HepG2 (cell line): ENCODE data around the gene SERPINB1. TPM values are rescaled to one million over a fixed set of nuclear protein-coding genes. Genes with fewer than 3 reads are reported as not detected.
A peak's percentile ranks its signal among the peaks of the same experiment; 100 is the strongest.

Experiments
- ATAC-seq: fragments of 200-7000 bp; cut with Tn5 transposase; 3 replicates; pipeline ENCODE4 v1.9.1; 2020; ENCODE audit warnings: mild to moderate bottlenecking, moderate library complexity
- BruUV-seq: library from RNA; stranded (reverse); fragments of 400-500 nt; replicated peaks from 2 replicates; lab custom pipeline; 2021; lab: Mats Ljungman, UMichigan
- CTCF ChIA-PET: fragments of 300-600 bp; formaldehyde crosslinking; extraction: SDS; loops from one replicate; lab custom pipeline; 2021; ENCODE audit warnings: low total read pairs, inconsistent platforms, low intra/inter-chr PET ratio; lab: Yijun Ruan, JAX
- POLR2A ChIA-PET: fragments of 350-600 bp; sonication (Branson Sonifier 250); formaldehyde crosslinking; loops from one replicate; lab custom pipeline; 2020; ENCODE audit warnings: antibody characterized with exemption, inconsistent platforms; lab: Yijun Ruan, JAX
- DNase-seq: peaks from one replicate; pipeline ENCODE4 v3.0.0-alpha.2; 2015; ENCODE audit warnings: low spot score
- FAIRE-seq: peaks from 3 replicates; lab custom pipeline; 2011; peaks lifted over from hg19 to GRCh38; lab: Jason Lieb, UNC
- H2AFZ ChIP-seq: one replicate; pipeline ENCODE4 v1.6.1; 2011; ENCODE audit warnings: low read length, inconsistent platforms
- H3K27ac ChIP-seq: fragments of 300-600 bp; 3 replicates; pipeline ENCODE4 v1.8.0; 2011; ENCODE audit warnings: mixed run types, mild to moderate bottlenecking, mixed read lengths, low read length, inconsistent platforms; ENCODE audit not compliant: insufficient read depth; ENCODE audit errors: extremely low read length
- H3K27me3 ChIP-seq, 2 experiments: fragments of 200-600 bp in 1 of 2; 2 replicates in 1 of 2; 3 replicates in 1 of 2; pipeline versions ENCODE4 v1.6.0 to v1.8.0; 2011; ENCODE audit warnings: low read length in 2 of 2, mild to moderate bottlenecking in 2 of 2, moderate library complexity in 2 of 2, inconsistent platforms in 1 of 2; ENCODE audit not compliant: insufficient read depth in 2 of 2, control insufficient read depth in 1 of 2
- H3K36me3 ChIP-seq, 2 experiments: fragments of 200-600 bp in 1 of 2; replicated peaks in 1 of 2; 2 replicates in 1 of 2; 3 replicates in 1 of 2; pipeline versions ENCODE4 v1.5.1 to v1.8.0; 2011; ENCODE audit warnings: low read length in 2 of 2, inconsistent platforms in 1 of 2; ENCODE audit not compliant: insufficient read depth in 2 of 2, control insufficient read depth in 1 of 2
- H3K4me1 ChIP-seq: 2 replicates; pipeline ENCODE4 v1.5.1; 2012; ENCODE audit warnings: low read length, inconsistent platforms; ENCODE audit not compliant: insufficient read depth
- H3K4me2 ChIP-seq: 2 replicates; pipeline ENCODE4 v1.6.0; 2011; ENCODE audit warnings: low read depth, low read length, inconsistent platforms
- H3K4me3 ChIP-seq, 3 experiments: fragments of 200-600 bp in 1 of 3; sonication (generic), shearing (Covaris generic) in 1 of 3; replicated peaks in 1 of 3; 2 replicates each; pipeline ENCODE4 v1.5.1; 2011 to 2016; ENCODE audit warnings: low read length in 3 of 3, inconsistent platforms in 2 of 3, low read depth in 2 of 3, mild to moderate bottlenecking in 2 of 3, control low read depth in 1 of 3, mixed read lengths in 1 of 3; ENCODE audit not compliant: insufficient read depth in 1 of 3
- H3K79me2 ChIP-seq: one replicate; pipeline ENCODE4 v1.6.1; 2011; ENCODE audit warnings: low read length, inconsistent platforms; ENCODE audit not compliant: insufficient read depth
- H3K9ac ChIP-seq: 2 replicates; pipeline ENCODE4 v1.6.0; 2011; ENCODE audit warnings: mild to moderate bottlenecking, low read depth, low read length, inconsistent platforms; ENCODE audit not compliant: insufficient read depth
- H3K9me3 ChIP-seq: 2 replicates; pipeline ENCODE4 v1.5.1; 2012; ENCODE audit warnings: mild to moderate bottlenecking, low read length
- H4K20me1 ChIP-seq: 2 replicates; pipeline ENCODE4 v1.6.0; 2011; ENCODE audit warnings: inconsistent platforms, mild to moderate bottlenecking, low read length, moderate library complexity; ENCODE audit not compliant: insufficient read depth
- ATF6 ChIP-seq: sonication (generic); formaldehyde crosslinking; conservative IDR thresholded peaks from 2 replicates; pipeline ENCODE4 v1.4.0; 2020; ENCODE audit warnings: missing genetic modification reagents
- DNMT1 ChIP-seq: sonication (generic); formaldehyde crosslinking; IDR thresholded peaks from 2 replicates; pipeline ENCODE4 v1.5.1; 2020; ENCODE audit warnings: mild to moderate bottlenecking, missing genetic modification reagents
- MED8 ChIP-seq: sonication (generic); formaldehyde crosslinking; IDR thresholded peaks from 2 replicates; pipeline ENCODE4 v1.8.1; 2023; ENCODE audit warnings: mild to moderate bottlenecking, missing genetic modification reagents; ENCODE audit not compliant: insufficient replicate concordance
- MYC ChIP-seq: sonication (generic); formaldehyde crosslinking; IDR thresholded peaks from 2 replicates; pipeline ENCODE4 v1.9.0; 2021; ENCODE audit warnings: missing genetic modification reagents, borderline replicate concordance
- NFATC3 ChIP-seq: sonication (generic); formaldehyde crosslinking; IDR thresholded peaks from 2 replicates; pipeline ENCODE4 v1.5.1; 2020; ENCODE audit warnings: mild to moderate bottlenecking, missing genetic modification reagents
- NR2F6 ChIP-seq, 2 experiments: IDR thresholded peaks; 2 replicates each; pipeline ENCODE4 v1.6.1; 2016; ENCODE audit warnings: antibody characterized with exemption in 1 of 2, mild to moderate bottlenecking in 1 of 2
- STAG1 ChIP-seq: sonication (generic); formaldehyde crosslinking; IDR thresholded peaks from 2 replicates; pipeline ENCODE4 v1.4.0; 2020; ENCODE audit warnings: missing genetic modification reagents
- ZFP36L2 ChIP-seq: sonication (generic); formaldehyde crosslinking; IDR thresholded peaks from 2 replicates; pipeline ENCODE4 v1.4.0; 2020; ENCODE audit warnings: missing genetic modification reagents
- ZNF225 ChIP-seq: sonication (generic); formaldehyde crosslinking; IDR thresholded peaks from 2 replicates; pipeline ENCODE4 v1.4.0; 2020; ENCODE audit warnings: mild to moderate bottlenecking, missing genetic modification reagents
- ZNF441 ChIP-seq: sonication (generic); formaldehyde crosslinking; IDR thresholded peaks from 2 replicates; pipeline ENCODE4 v1.7.0; 2021; ENCODE audit warnings: missing genetic modification reagents, borderline replicate concordance
- ZNF484 ChIP-seq: sonication (generic); formaldehyde crosslinking; IDR thresholded peaks from 2 replicates; pipeline ENCODE4 v1.5.1; 2020; ENCODE audit warnings: mild to moderate bottlenecking, low read depth, missing genetic modification reagents, borderline replicate concordance
- ZNF615 ChIP-seq: sonication (generic); formaldehyde crosslinking; IDR thresholded peaks from 2 replicates; pipeline ENCODE4 v1.5.0; 2020; ENCODE audit warnings: mild to moderate bottlenecking, missing genetic modification reagents, borderline replicate concordance
- ZNF839 ChIP-seq: sonication (generic); formaldehyde crosslinking; IDR thresholded peaks from 2 replicates; pipeline ENCODE4 v1.4.0; 2020; ENCODE audit warnings: missing genetic modification reagents, mild to moderate bottlenecking, borderline replicate concordance
- WGBS: methylation state at CpG from one replicate; pipeline ENCODE4 v1.1.6; 2017; ENCODE audit warnings: low lambda C conversion rate; 5-methylcytosine and 5-hydroxymethylcytosine counted together
- in situ Hi-C: cut with HindIII; loops from 2 replicates; pipeline ENCODE4 v1.10.0; 2017; ENCODE audit warnings: low pct_unique_long_range_greater_than_20kb; ENCODE audit not compliant: extremely low pct_ligation_motif_present
- intact Hi-C: fragments of 100-400 bp; cut with micrococcal nuclease; formaldehyde crosslinking; loops from one replicate; pipeline ENCODE4 v1.10.0; 2022; ENCODE audit not compliant: unreplicated experiment
- polyA plus RNA-seq, 8 experiments: library from polyadenylated mRNA; depleted of rRNA in 3 of 8; stranded (reverse) in 7 of 8; unstranded in 1 of 8; fragments of >200 nt; fragmentation: Illumina TruSeq in 4 of 8; extraction: Trizol in 4 of 8; gene quantifications; 2 replicates each; pipeline versions ENCODE4 v1.2.1 to v1.2.3, GENCODE V29; 2011 to 2016; ENCODE audit warnings: low read depth in 4 of 8, missing spikeins in 1 of 8, mixed read lengths in 1 of 8; ENCODE audit not compliant: insufficient read depth in 1 of 8
- total RNA-seq, 5 experiments: library from RNA; depleted of rRNA; stranded (reverse); fragments of >200 nt; fragmentation: Illumina TruSeq; extraction: Trizol; gene quantifications; 2 replicates each; pipeline ENCODE4 v1.2.3, GENCODE V29; 2016; ENCODE audit warnings: low read depth in 1 of 5
- TF ChIP-seq, protein P1 (sequence below): sonication (generic); formaldehyde crosslinking; IDR thresholded peaks from 2 replicates; pipeline ENCODE4 v1.4.0; 2020; ENCODE audit warnings: mild to moderate bottlenecking, missing genetic modification reagents

SERPINB1 gene
- total and polyA plus RNA-seq, 2 of the 13 experiments (the other 11 are each of a cell fraction or from before 2014, with no cell fraction given): 41.4 to 60.5 TPM

- in situ Hi-C loops: no loop called here
- CTCF ChIA-PET: no interaction called here
- BruUV-seq: no TSS peak
- Histone ChIP-seq H3K4me1 (peaks cover 77% of the 10 kb centered on the region), H2AFZ (peak overlapping the region; percentile 75), H3K9me3 (no peaks in the 10 kb centered on the region), H4K20me1 (no peaks in the 10 kb centered on the region), H3K27ac (peak overlapping the region; percentile 51), H3K4me3 (peak overlapping the region; percentile 46 to 52 (median 46)), H3K4me2 (peak overlapping the region; percentile 85), H3K79me2 (no peaks in the 10 kb centered on the region), H3K36me3 (no peaks in the 10 kb centered on the region), H3K9ac (peak overlapping the region; percentile 63), H3K27me3 (no peaks in the 10 kb centered on the region)
- POLR2A ChIA-PET: interaction anchor here (1.0 to 2.4 kb wide), 7 partner anchors 8 to 141 kb away, joined by 3 to 32 read pairs (median 4); partner anchors contain the start of genes NQO2 and SERPINB1
- intact Hi-C loops: no loop called here
- WGBS: 23% methylated on average over 18 of the region's 18 CpGs
- ATAC-seq (peak; percentile 48), FAIRE-seq (no peak), DNase-seq (no peak)
- TF ChIP-seq MED8 (CRISPR knock-in tag): no peak
- no peak for TF ChIP-seq ZNF225 (CRISPR knock-in tag)
- no peak for TF ChIP-seq NR2F6 (IDR thresholded peaks at IDR 0.05)
- no peak for TF ChIP-seq NR2F6 (CRISPR knock-in tag; IDR thresholded peaks at IDR 0.05)
- no peak for TF ChIP-seq ZFP36L2 (CRISPR knock-in tag)
- TF ChIP-seq ZNF839 (CRISPR knock-in tag): no peak
- peak; percentile 24; the same call in 1 of the 2 replicates for TF ChIP-seq MYC
- no peak for TF ChIP-seq ZNF441 (CRISPR knock-in tag)
- no peak for TF ChIP-seq STAG1 (CRISPR knock-in tag)
- TF ChIP-seq ATF6 (CRISPR knock-in tag): no peak
- TF ChIP-seq, protein P1, sequence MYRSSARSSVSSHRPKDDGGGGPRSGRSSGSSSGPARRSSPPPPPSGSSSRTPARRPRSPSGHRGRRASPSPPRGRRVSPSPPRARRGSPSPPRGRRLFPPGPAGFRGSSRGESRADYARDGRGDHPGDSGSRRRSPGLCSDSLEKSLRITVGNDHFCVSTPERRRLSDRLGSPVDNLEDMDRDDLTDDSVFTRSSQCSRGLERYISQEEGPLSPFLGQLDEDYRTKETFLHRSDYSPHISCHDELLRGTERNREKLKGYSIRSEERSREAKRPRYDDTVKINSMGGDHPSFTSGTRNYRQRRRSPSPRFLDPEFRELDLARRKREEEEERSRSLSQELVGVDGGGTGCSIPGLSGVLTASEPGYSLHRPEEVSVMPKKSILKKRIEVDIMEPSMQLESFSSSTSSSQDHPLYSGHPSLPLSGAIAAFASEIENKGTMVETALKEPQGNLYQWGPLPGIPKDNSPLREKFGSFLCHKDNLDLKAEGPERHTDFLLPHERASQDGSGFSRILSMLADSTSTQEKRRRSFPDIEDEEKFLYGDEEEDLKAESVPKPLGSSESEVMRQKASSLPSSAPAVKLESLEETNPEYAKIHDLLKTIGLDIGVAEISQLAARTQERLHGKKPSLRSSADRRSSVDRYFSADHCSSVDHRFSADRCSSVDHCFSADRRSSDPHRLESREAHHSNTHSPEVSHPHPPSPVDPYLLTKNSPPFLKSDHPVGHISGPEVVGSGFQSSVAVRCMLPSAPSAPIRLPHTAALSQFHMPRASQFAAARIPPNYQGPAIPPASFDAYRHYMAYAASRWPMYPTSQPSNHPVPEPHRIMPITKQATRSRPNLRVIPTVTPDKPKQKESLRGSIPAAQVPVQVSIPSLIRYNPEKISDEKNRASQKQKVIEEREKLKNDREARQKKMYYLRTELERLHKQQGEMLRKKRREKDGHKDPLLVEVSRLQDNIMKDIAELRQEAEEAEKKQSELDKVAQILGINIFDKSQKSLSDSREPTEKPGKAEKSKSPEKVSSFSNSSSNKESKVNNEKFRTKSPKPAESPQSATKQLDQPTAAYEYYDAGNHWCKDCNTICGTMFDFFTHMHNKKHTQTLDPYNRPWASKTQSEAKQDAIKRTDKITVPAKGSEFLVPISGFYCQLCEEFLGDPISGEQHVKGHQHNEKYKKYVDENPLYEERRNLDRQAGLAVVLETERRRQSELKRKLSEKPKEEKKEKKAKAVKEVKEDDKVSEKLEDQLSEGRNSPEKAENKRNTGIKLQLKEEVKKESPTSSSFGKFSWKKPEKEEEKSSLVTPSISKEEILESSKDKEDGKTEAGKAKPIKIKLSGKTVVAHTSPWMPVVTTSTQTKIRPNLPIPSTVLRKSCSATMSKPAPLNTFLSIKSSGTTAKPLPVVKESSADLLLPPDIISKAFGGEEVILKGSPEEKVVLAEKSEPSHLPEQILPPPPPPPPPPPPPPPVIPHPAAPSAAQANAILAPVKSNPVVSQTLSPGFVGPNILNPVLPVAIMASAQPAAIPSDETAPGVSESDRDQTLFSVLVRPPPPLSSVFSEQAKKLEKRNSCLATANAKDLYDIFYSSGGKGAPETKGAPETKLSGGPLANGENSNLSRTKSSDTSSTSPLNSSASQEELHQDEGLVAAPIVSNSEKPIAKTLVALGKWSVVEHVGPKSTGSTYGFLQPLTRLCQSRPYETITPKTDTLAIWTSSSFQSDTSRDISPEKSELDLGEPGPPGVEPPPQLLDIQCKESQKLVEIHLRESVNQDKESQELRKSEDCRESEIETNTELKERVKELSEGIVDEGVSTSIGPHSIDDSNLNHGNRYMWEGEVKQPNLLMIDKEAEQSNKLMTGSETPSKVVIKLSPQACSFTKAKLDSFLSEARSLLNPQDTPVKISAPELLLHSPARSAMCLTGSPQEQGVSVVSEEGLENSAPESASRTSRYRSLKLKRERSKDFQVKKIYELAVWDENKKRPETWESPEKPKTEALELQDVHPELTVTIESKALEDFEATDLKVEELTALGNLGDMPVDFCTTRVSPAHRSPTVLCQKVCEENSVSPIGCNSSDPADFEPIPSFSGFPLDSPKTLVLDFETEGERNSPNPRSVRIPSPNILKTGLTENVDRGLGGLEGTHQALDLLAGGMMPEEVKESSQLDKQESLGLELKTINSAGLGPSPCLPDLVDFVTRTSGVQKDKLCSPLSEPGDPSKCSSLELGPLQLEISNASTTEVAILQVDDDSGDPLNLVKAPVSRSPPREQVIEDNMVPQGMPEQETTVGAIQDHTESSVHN (CRISPR knock-in tag): no peak
- TF ChIP-seq NFATC3 (CRISPR knock-in tag): 0 out of 2 replicates have a peak, but pooled peaks have one; percentile 26
- no peak for TF ChIP-seq DNMT1 (CRISPR knock-in tag)
- TF ChIP-seq ZNF484 (CRISPR knock-in tag): no peak
- no peak for TF ChIP-seq ZNF615 (CRISPR knock-in tag)
These were observed 16.1 kb upstream of the SERPINB1 start for GRCh38 chr6:2857580-2858337.
